ENCODE results near the gene PIGT. TPM values are rescaled to one million over a fixed set of nuclear protein-coding genes. Genes with fewer than 3 reads are reported as not detected.

Gene PIGT
- total and polyA plus RNA-seq, 2 of the 4 experiments (the other 2 are of a cell fraction): 31.2 to 145 TPM

- TF ChIP-seq USF2 (IDR thresholded peaks at IDR 0.05; ENCODE audit: low read depth, low read length) (no peak), MAZ (IDR thresholded peaks at IDR 0.05; ENCODE audit: borderline replicate concordance, low read depth, low read length) (no peak)
Observed at GRCh38 chr20:45462711-45463509, 47.0 kb downstream of the PIGT start (continued).

GRCh38 chr20:45463709-45464108, 47.8 kb downstream of the PIGT start:
- POLR2A ChIA-PET (ENCODE audit: unreplicated experiment): no interaction called here

More at GRCh38 chr20:45463709-45464108, 47.8 kb downstream of the PIGT start:
- no peak overlapping the region for H4K91ac ChIP-seq (ENCODE audit: insufficient read depth, low read depth, low read length)
- no peak for TF ChIP-seq MXI1 (IDR thresholded peaks at IDR 0.05; ENCODE audit: borderline replicate concordance, low read depth, low read length)
- no peak for TF ChIP-seq CHD1 (IDR thresholded peaks at IDR 0.05; ENCODE audit: low read depth, low read length)
- no peak for TF ChIP-seq MAZ (IDR thresholded peaks at IDR 0.05; ENCODE audit: borderline replicate concordance, low read depth, low read length)
- TF ChIP-seq USF2 (IDR thresholded peaks at IDR 0.05; ENCODE audit: low read depth, low read length): no peak
- TF ChIP-seq RAD21 (IDR thresholded peaks at IDR 0.05; ENCODE audit: low read length): no peak
- no peak for TF ChIP-seq FOS (IDR thresholded peaks at IDR 0.05; ENCODE audit: low read depth, low read length)
- no peak for TF ChIP-seq RCOR1 (IDR thresholded peaks at IDR 0.05; ENCODE audit: insufficient replicate concordance, low read length)
- intact Hi-C loops (cut with micrococcal nuclease) (no loop called here), dilution Hi-C loops (cut with HindIII; ENCODE audit: low sequenced_read_pairs, unreplicated experiment) (no loop called here), in situ Hi-C loops (cut with MboI; ENCODE audit: low sequenced_read_pairs) (no loop called here)
- no peak overlapping the region for H3K27ac ChIP-seq (ENCODE audit: insufficient read depth, low read length)
- H4K8ac ChIP-seq (ENCODE audit: low read depth in 2 of 2, low read length in 2 of 2): no peak overlapping the region
- H3K4ac ChIP-seq (ENCODE audit: low read depth, low read length): no peak overlapping the region
- H2AFZ ChIP-seq (replicated peaks; ENCODE audit: low read length, poor library complexity): no peak overlapping the region
- H3K18ac ChIP-seq (ENCODE audit: low read depth, low read length): no peak overlapping the region
- no peak overlapping the region for H3K4me2 ChIP-seq (ENCODE audit: low read depth, low read length)
- H3K9me1 ChIP-seq (ENCODE audit: insufficient read depth, low read length): no peaks in the 10 kb centered on the region
- H3K27me3 ChIP-seq (ENCODE audit: control insufficient read depth, insufficient read depth, low read length): peaks cover 28% of the 10 kb centered on the region
- no peak overlapping the region for H3K4me3 ChIP-seq (ENCODE audit: insufficient read depth, low read depth, low read length)
- H2BK5ac ChIP-seq (ENCODE audit: low read depth, low read length, poor library complexity, severe bottlenecking): no peak overlapping the region
- no peak overlapping the region for H2BK120ac ChIP-seq (ENCODE audit: low read depth, low read length)
- no TSS peak for BruUV-seq (replicated peaks)
- no peaks in the 10 kb centered on the region for H3K79me1 ChIP-seq (ENCODE audit: low read depth in 1 of 2, low read length in 2 of 2)
- no peak overlapping the region for H3K14ac ChIP-seq (replicated peaks; ENCODE audit: low read depth, low read length)
- H3K4me1 ChIP-seq (ENCODE audit: control insufficient read depth, insufficient read depth, low read length): no peaks in the 10 kb centered on the region
- no peaks in the 10 kb centered on the region for H3K9me3 ChIP-seq (ENCODE audit: control insufficient read depth, insufficient read depth, low read length)
- no CpG with 5 or more reads among the region's 4 CpGs for WGBS, 2 experiments (ENCODE audit: extremely low coverage in 2 of 2, insufficient read length in 1 of 2)
- DNase-seq (no peak), ATAC-seq (ENCODE audit: low read depth) (no peak)
- no peak overlapping the region for H2AK5ac ChIP-seq (ENCODE audit: low read depth, low read length)
- no peak overlapping the region for H2AK9ac ChIP-seq (replicated peaks; ENCODE audit: low read depth, low read length, poor library complexity)
- H4K5ac ChIP-seq (ENCODE audit: low read depth, low read length): no peak overlapping the region
- no peak overlapping the region for H2BK15ac ChIP-seq (ENCODE audit: low read depth, low read length)
- no peak overlapping the region for H3K56ac ChIP-seq (ENCODE audit: extremely low read depth, insufficient read depth, low read length)
- no peaks in the 10 kb centered on the region for H3K36me3 ChIP-seq (ENCODE audit: control insufficient read depth, insufficient read depth, low read length)
- H3K9ac ChIP-seq (ENCODE audit: low read depth, low read length): no peak overlapping the region
- H4K20me1 ChIP-seq (ENCODE audit: insufficient read depth, low read length): no peaks in the 10 kb centered on the region
- CTCF ChIA-PET: interaction anchor here (0.6 kb wide), 1 partner anchor 222 kb away, joined by 4 read pairs; no protein-coding TSS in a partner anchor
- H3K23ac ChIP-seq (ENCODE audit: low read depth, low read length): no peak overlapping the region
- no peak overlapping the region for H2BK20ac ChIP-seq (ENCODE audit: low read depth, low read length)

Measured in IMR-90 (cell line).